RWPE2 (cell line): ENCODE data around the gene RNF103.
"Not testable (repeated sequence)": the region's sequence is repeated elsewhere in the genome, so short reads cannot be mapped to it uniquely, and the experiment has no call there.

ENCODE experiments used
- ATAC-seq: fragments of 200-7000 bp; cut with Tn5 transposase; 3 replicates; pipeline ENCODE4 v1.9.1; 2021; ENCODE audit warnings: low read depth
- DNase-seq: peaks from one replicate; pipeline ENCODE4 v3.0.0-alpha.2; 2020; ENCODE audit warnings: low spot score
- H3K27ac ChIP-seq: fragments of 450-650 bp; 2 replicates; pipeline ENCODE4 v1.5.1; 2017; ENCODE audit warnings: mild to moderate bottlenecking; ENCODE audit not compliant: poor library complexity, severe bottlenecking
- H3K27me3 ChIP-seq: fragments of 250-450 bp; sonication (Bioruptor Pico); 2 replicates; pipeline ENCODE4 v1.5.1; 2021; ENCODE audit warnings: mild to moderate bottlenecking, moderate library complexity; ENCODE audit not compliant: insufficient read depth, poor library complexity, severe bottlenecking
- H3K36me3 ChIP-seq: fragments of 250-450 bp; sonication (Bioruptor Pico); 2 replicates; pipeline ENCODE4 v1.5.1; 2020; ENCODE audit warnings: low read depth, mild to moderate bottlenecking, moderate library complexity
- H3K4me1 ChIP-seq: fragments of 250-450 bp; sonication (Bioruptor Pico); 2 replicates; pipeline ENCODE4 v1.5.1; 2021; ENCODE audit warnings: mild to moderate bottlenecking, moderate library complexity; ENCODE audit not compliant: insufficient read depth, poor library complexity, severe bottlenecking
- H3K4me3 ChIP-seq: fragments of 250-450 bp; sonication (Bioruptor Pico); 2 replicates; pipeline ENCODE4 v1.5.1; 2021; ENCODE audit warnings: mild to moderate bottlenecking, moderate library complexity; ENCODE audit not compliant: severe bottlenecking
- H3K9me3 ChIP-seq: fragments of 250-450 bp; sonication (Bioruptor Pico); 2 replicates; pipeline ENCODE4 v1.5.1; 2021; ENCODE audit warnings: mild to moderate bottlenecking, moderate library complexity; ENCODE audit not compliant: severe bottlenecking
- TF ChIP-seq, protein P1 (sequence below): fragments of 450-650 bp; IDR thresholded peaks from one replicate; pipeline ENCODE4 v1.5.1; 2017; ENCODE audit warnings: mild to moderate bottlenecking, moderate library complexity; ENCODE audit not compliant: poor library complexity, severe bottlenecking

RNF103 gene

DNA sequence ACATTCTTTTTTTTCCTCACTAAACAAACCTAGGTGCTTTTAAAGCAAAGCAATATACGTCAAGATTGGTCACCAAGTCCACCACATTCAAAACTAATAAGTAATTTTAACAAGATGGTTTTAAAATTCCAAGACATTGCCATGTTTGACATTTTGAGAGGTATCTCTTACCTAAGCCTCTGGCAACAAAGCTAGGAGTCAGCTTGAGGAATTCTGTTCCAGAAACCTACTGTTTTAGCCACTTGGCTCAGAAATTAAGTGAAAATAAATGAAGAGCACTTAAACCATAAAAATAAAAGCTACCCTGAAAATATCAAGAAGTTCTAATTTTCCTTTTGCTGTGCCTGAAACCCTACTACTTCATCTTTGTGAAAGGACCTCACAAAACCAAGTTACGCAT lies 30.4 kb downstream of the RNF103 start:
- ATAC-seq = no peak

GRCh38 chr2:86592547-86593230 lies 31.0 kb downstream of the RNF103 start:
- Histone ChIP-seq H3K27ac (no peak overlapping the region), H3K27me3 (no peaks in the 10 kb centered on the region), H3K9me3 (no peaks in the 10 kb centered on the region), H3K4me3 (no peak overlapping the region), H3K36me3 (no peaks in the 10 kb centered on the region), H3K4me1 (no peaks in the 10 kb centered on the region)
- no peak for ATAC-seq
- DNase-seq = no peak
- TF ChIP-seq, protein P1, sequence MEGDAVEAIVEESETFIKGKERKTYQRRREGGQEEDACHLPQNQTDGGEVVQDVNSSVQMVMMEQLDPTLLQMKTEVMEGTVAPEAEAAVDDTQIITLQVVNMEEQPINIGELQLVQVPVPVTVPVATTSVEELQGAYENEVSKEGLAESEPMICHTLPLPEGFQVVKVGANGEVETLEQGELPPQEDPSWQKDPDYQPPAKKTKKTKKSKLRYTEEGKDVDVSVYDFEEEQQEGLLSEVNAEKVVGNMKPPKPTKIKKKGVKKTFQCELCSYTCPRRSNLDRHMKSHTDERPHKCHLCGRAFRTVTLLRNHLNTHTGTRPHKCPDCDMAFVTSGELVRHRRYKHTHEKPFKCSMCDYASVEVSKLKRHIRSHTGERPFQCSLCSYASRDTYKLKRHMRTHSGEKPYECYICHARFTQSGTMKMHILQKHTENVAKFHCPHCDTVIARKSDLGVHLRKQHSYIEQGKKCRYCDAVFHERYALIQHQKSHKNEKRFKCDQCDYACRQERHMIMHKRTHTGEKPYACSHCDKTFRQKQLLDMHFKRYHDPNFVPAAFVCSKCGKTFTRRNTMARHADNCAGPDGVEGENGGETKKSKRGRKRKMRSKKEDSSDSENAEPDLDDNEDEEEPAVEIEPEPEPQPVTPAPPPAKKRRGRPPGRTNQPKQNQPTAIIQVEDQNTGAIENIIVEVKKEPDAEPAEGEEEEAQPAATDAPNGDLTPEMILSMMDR = no peak

More for the DNA sequence above, 30.4 kb downstream of the RNF103 start:
- no peak for DNase-seq
- H3K4me1 ChIP-seq = no peaks in the 10 kb centered on the region
- H3K27ac ChIP-seq = no peak overlapping the region
- no peak overlapping the region for H3K4me3 ChIP-seq
- H3K36me3 ChIP-seq = no peaks in the 10 kb centered on the region
- H3K27me3 ChIP-seq = no peaks in the 10 kb centered on the region
- H3K9me3 ChIP-seq = no peaks in the 10 kb centered on the region
- TF ChIP-seq, protein P1 = no peak

GRCh38 chr2:86589701-86590100 lies 34.0 kb downstream of the RNF103 start:
- not testable (repeated sequence) for H3K4me1 ChIP-seq, H3K36me3 ChIP-seq, H3K27ac ChIP-seq, ATAC-seq, H3K9me3 ChIP-seq, DNase-seq, H3K27me3 ChIP-seq, H3K4me3 ChIP-seq

DNA sequence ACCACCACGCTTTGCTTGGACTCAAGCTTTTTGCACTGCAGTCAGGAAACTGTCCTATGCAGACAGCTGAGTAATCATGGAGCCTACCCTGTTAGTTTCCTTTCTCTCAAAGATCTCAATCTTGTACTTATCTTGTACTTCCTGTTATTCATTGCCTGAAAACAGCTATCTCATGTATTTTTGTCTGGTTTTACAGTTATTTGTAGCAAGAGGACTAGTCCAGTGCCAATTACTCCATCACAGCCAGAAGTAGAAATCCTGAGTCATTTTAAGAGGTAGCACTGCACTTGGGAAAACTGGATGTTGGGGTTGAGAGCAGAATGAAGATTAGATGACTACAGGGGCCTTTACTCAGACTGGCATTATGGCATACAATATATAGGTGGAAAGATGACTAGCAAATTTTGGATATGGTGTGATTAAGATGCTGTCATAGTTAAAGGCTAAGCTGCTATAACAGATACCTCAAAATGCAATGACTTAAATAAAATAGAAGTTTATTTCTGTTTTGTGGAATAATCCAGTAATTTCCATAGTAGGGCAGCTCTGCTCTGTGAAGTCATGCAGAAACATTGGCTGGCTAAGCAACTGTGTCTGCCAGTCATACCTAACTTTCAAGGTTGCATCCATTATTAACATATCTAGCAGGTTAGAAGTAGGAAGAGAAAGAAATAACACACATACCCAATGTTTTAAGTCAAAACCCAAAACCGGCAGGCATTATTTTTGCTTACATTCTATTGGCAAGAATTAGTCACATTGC lies 39.3 kb downstream of the RNF103 start:
- no peak for ATAC-seq
- H3K4me1 ChIP-seq = no peaks in the 10 kb centered on the region
- TF ChIP-seq, protein P1 = no peak
- H3K27me3 ChIP-seq = peaks cover 3% of the 10 kb centered on the region
- H3K4me3 ChIP-seq = no peak overlapping the region
- no peak overlapping the region for H3K27ac ChIP-seq
- H3K36me3 ChIP-seq = no peaks in the 10 kb centered on the region
- no peaks in the 10 kb centered on the region for H3K9me3 ChIP-seq
- DNase-seq = no peak

GRCh38 chr2:86580560-86580959 lies 43.1 kb downstream of the RNF103 start:
- H3K4me3 ChIP-seq = no peak overlapping the region
- no peaks in the 10 kb centered on the region for H3K36me3 ChIP-seq
- peaks cover 3% of the 10 kb centered on the region for H3K9me3 ChIP-seq
- H3K27ac ChIP-seq = no peak overlapping the region
- no peak for DNase-seq
- ATAC-seq = no peak
- H3K27me3 ChIP-seq = peaks cover 3% of the 10 kb centered on the region
- no peaks in the 10 kb centered on the region for H3K4me1 ChIP-seq
- TF ChIP-seq, protein P1 = no peak
